ENCODE results near the gene RPS19BP1. TPM values are rescaled to one million over a fixed set of nuclear protein-coding genes. Genes with fewer than 3 reads are reported as not detected.
"Not testable (repeated sequence)": the region's sequence is repeated elsewhere in the genome, so short reads cannot be mapped to it uniquely, and the experiment has no call there.

The RPS19BP1 gene
- total RNA-seq, 1 experiment from 2014 or later = 48.3 TPM

GRCh38 chr22:39527481-39527961, 5.0 kb downstream of the RPS19BP1 start:
- Histone ChIP-seq H3K36me3 (peaks cover 27% of the 10 kb centered on the region), H3K4me1 (peaks cover 29% of the 10 kb centered on the region), H3K27ac (peak overlapping the region; percentile 16; the same call in 1 of the 2 replicates), H3K27me3 (no peaks in the 10 kb centered on the region), H3K4me3 (no peak overlapping the region), H3K9me3 (replicated peaks) (no peaks in the 10 kb centered on the region)
- peak in 1 of 2 experiments; percentile 41 for DNase-seq

- peaks cover 35% of the 10 kb centered on the region for H3K36me3 ChIP-seq
- peak in 1 of 2 experiments; percentile 20 for DNase-seq
- H3K4me3 ChIP-seq = no peak overlapping the region
- H3K4me1 ChIP-seq = peaks cover 32% of the 10 kb centered on the region
- no peak overlapping the region for H3K27ac ChIP-seq
- H3K9me3 ChIP-seq (replicated peaks) = no peaks in the 10 kb centered on the region
- H3K27me3 ChIP-seq = no peaks in the 10 kb centered on the region
These were observed 5.8 kb downstream of the RPS19BP1 start for GRCh38 chr22:39526736-39527171.

DNA sequence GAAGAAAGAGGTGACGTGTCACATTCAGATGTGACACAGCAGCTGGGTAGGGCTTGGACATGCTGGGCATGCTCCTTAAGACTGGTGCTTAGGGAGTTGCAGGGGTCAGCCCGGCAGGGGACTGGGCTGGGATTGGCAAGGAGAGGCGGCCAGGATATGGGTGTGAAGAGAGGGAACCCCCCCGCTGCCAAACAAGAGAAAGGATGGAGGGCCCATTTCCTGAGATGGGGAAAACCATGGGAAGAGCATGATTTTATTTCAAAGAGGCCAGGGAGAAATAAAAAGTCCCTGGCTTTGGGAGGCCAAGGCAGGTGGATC, 6.9 kb downstream of the RPS19BP1 start:
- H3K36me3 ChIP-seq = peaks cover 42% of the 10 kb centered on the region
- no peak overlapping the region for H3K27ac ChIP-seq
- no peak for DNase-seq
- no peak overlapping the region for H3K4me3 ChIP-seq
- H3K4me1 ChIP-seq = peaks cover 32% of the 10 kb centered on the region
- H3K27me3 ChIP-seq = no peaks in the 10 kb centered on the region
- no peaks in the 10 kb centered on the region for H3K9me3 ChIP-seq (replicated peaks)

- no peaks in the 10 kb centered on the region for H3K9me3 ChIP-seq (replicated peaks)
- peaks cover 32% of the 10 kb centered on the region for H3K4me1 ChIP-seq
- peak in 1 of 2 experiments; percentile 38 for DNase-seq
- H3K27ac ChIP-seq = no peak overlapping the region
- H3K4me3 ChIP-seq = no peak overlapping the region
- H3K27me3 ChIP-seq = no peaks in the 10 kb centered on the region
- peaks cover 42% of the 10 kb centered on the region for H3K36me3 ChIP-seq
These were observed 7.5 kb downstream of the RPS19BP1 start for GRCh38 chr22:39524753-39525657.

- no peak overlapping the region for H3K27ac ChIP-seq
- H3K4me1 ChIP-seq = peaks cover 32% of the 10 kb centered on the region
- no peak overlapping the region for H3K4me3 ChIP-seq
- peak in 1 of 2 experiments; percentile 17 for DNase-seq
- H3K27me3 ChIP-seq = no peaks in the 10 kb centered on the region
- peaks cover 42% of the 10 kb centered on the region for H3K36me3 ChIP-seq
- no peaks in the 10 kb centered on the region for H3K9me3 ChIP-seq (replicated peaks)
These were observed 8.3 kb downstream of the RPS19BP1 start for GRCh38 chr22:39524089-39524752.

- Histone ChIP-seq H3K27ac (peak overlapping the region; percentile 28), H3K27me3 (no peaks in the 10 kb centered on the region), H3K36me3 (peaks cover 42% of the 10 kb centered on the region), H3K9me3 (replicated peaks) (no peaks in the 10 kb centered on the region), H3K4me3 (peak overlapping the region; percentile 98), H3K4me1 (peaks cover 27% of the 10 kb centered on the region)
- DNase-seq = peak; percentile 65 to 79
These were observed 9.8 kb downstream of the RPS19BP1 start for GRCh38 chr22:39522567-39523300.

DNA sequence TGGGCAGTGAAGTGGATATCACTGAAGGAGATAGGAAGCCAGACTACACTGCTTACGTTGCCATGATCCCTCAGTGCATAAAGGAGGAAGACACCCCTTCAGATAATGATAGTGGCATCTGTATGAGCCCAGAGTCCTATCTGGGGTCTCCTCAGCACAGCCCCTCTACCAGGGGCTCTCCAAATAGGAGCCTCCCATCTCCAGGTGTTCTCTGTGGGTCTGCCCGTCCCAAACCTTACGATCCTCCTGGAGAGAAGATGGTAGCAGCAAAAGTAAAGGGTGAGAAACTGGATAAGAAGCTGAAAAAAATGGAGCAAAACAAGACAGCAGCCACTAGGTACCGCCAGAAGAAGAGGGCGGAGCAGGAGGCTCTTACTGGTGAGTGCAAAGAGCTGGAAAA, 10.5 kb downstream of the RPS19BP1 start:
- not testable (repeated sequence) for H3K9me3 ChIP-seq (replicated peaks); H3K27me3 ChIP-seq; DNase-seq; H3K27ac ChIP-seq
- Histone ChIP-seq H3K4me3 (peak overlapping the region; percentile 98), H3K4me1 (peaks cover 20% of the 10 kb centered on the region), H3K36me3 (peaks cover 42% of the 10 kb centered on the region)

DNA sequence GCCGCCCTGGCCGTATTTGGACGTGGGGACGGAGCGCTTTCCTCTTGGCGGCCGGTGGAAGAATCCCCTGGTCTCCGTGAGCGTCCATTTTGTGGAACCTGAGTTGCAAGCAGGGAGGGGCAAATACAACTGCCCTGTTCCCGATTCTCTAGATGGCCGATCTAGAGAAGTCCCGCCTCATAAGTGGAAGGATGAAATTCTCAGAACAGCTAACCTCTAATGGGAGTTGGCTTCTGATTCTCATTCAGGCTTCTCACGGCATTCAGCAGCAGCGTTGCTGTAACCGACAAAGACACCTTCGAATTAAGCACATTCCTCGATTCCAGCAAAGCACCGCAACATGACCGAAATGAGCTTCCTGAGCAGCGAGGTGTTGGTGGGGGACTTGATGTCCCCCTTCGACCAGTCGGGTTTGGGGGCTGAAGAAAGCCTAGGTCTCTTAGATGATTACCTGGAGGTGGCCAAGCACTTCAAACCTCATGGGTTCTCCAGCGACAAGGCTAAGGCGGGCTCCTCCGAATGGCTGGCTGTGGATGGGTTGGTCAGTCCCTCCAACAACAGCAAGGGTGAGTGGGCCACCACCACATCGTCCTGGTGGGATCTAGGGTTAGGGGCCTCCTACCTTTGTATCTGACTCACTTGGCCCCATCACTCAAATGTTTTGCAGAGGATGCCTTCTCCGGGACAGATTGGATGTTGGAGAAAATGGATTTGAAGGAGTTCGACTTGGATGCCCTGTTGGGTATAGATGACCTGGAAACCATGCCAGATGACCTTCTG, 11.3 kb downstream of the RPS19BP1 start:
- Histone ChIP-seq H3K4me3 (peak overlapping the region; percentile 98), H3K27ac (peak overlapping the region; percentile 98), H3K36me3 (peaks cover 46% of the 10 kb centered on the region), H3K4me1 (peaks cover 16% of the 10 kb centered on the region)
- DNase-seq; H3K9me3 ChIP-seq (replicated peaks); H3K27me3 ChIP-seq: not testable (repeated sequence)

GRCh38 chr22:39520226-39521105, 12.1 kb downstream of the RPS19BP1 start, which contains the start of gene ATF4:
TSS of gene ATF4 (plus strand) at chr22:39520562. CDS start at chr22:39521446, 884 bp downstream.
- peak within 1 kb of the TSS; percentile 98 for H3K4me3 ChIP-seq
- H3K36me3 ChIP-seq = peaks cover 53% of the 10 kb centered on the region
- peak within 1 kb of the TSS; percentile 98 for H3K27ac ChIP-seq
- no peaks in the 10 kb centered on the region for H3K27me3 ChIP-seq
- peaks cover 16% of the 10 kb centered on the region for H3K4me1 ChIP-seq
- no peaks in the 10 kb centered on the region for H3K9me3 ChIP-seq (replicated peaks)
- peak; percentile 70 to 72 for DNase-seq

GRCh38 chr22:39519681-39520225, 12.8 kb downstream of the RPS19BP1 start:
- Histone ChIP-seq H3K27ac (peak overlapping the region; percentile 98), H3K9me3 (replicated peaks) (no peaks in the 10 kb centered on the region), H3K4me1 (peaks cover 16% of the 10 kb centered on the region), H3K27me3 (no peaks in the 10 kb centered on the region), H3K4me3 (peak overlapping the region; percentile 98), H3K36me3 (peaks cover 56% of the 10 kb centered on the region)
- peak; percentile 97 for DNase-seq

DNA sequence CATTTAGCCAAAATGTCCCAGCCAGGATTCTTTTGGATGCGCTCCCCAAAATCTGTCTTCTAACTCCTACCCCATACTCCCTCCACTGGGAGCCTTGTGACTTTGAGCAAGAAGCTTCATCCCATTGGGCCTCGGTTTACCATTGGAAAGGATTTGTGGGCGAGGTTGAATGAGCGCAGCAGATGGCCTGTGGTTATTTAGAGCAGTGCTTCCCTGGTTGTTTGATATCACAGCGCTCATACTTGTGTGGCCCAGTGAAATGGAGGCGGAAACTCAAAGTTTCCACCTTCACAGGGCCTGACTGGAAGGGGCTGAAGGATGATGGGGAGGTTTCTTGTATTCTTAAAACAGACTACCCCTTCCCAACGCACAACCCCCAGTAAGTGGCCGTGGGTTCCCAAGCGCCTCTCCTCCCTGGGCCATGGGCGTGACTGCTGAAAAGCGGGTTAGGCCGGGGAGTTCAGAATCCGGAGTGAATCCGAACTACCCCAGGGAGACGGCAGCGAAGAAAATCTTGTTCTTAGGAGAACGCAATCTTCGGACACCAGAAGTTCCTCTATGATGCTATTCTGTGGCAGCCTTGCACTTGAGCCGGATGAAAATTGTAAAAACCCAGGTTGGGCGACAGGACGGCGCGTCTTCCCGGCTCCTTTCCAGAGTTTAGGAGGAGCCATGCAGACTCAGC, 13.4 kb downstream of the RPS19BP1 start:
- Histone ChIP-seq H3K4me1 (peaks cover 16% of the 10 kb centered on the region), H3K27me3 (no peaks in the 10 kb centered on the region), H3K27ac (peak overlapping the region; percentile 98), H3K36me3 (peaks cover 56% of the 10 kb centered on the region), H3K9me3 (replicated peaks) (no peaks in the 10 kb centered on the region), H3K4me3 (peak overlapping the region; percentile 98)
- peak; percentile 64 to 78 for DNase-seq

DNA sequence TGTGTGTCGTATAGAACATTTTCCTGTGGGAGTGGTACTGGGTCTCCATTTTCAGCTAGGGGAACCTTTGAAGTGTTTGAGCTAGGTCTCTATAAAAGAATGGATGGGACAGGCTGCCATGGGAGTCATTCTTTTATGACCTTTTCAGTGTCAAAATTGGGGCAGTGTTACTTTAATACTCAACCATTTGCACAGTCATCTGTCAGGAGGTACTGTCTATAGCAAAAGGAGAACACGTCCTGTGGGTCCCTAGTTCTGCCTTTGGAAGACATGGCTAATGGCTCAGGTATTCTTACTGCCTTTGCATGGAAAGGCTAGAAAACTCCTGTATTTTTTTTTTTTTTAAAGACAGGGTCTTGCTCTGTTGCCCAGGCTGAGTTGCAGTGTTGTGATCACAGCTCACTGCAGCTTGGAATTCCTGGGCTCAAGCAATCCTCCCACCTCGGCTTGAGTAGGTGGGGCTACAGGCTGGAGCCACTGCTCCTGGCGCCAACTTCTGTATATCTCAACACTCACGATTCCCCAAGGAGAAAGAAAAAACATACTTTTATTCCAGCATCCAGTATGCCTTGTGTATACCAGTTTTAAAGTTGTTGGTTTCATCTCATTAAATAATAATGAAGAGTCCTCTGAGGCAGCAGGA, 14.3 kb downstream of the RPS19BP1 start:
- no peaks in the 10 kb centered on the region for H3K27me3 ChIP-seq
- H3K9me3 ChIP-seq (replicated peaks) = no peaks in the 10 kb centered on the region
- H3K4me1 ChIP-seq = peaks cover 16% of the 10 kb centered on the region
- DNase-seq = peak in 1 of 2 experiments; percentile 17
- H3K4me3 ChIP-seq = peak overlapping the region; percentile 98
- peaks cover 58% of the 10 kb centered on the region for H3K36me3 ChIP-seq
- H3K27ac ChIP-seq = peak overlapping the region; percentile 98
